ENCODE results near the gene CKAP4.

Gene CKAP4

DNA sequence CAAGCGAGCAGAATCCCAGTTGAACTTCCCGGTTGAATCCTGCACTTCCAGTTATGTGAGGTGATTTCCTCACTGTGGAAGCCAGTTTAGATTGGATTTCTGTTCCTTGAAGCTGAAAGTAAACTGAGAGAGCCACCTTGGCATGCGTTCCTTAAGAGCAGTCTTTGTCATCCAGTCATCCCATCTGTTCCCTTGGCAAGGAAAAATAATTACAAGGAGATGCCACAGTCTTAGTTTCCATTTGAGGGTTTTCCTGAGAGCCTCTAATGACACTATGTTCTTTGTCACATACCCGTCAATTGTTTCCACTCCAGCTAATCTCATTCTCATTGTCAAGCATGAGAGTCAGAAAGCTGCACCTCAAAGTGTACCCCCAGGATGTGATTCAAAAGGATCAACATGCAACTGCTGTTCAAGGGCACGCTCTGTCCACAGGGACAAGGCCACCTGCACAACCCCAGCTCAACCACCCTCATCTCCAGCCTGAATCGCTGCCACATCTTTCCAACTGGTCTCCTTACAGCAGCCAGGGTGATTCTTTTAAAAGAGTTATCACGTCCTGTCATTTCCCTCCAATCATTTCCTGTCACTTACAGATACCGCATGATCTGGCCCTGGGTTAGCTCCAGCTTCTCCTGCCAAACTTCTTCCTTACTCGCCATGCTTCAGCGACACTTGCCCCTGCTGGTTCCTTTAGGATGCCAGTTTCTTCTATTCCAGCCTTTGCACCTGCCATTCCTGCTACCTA is 36.7 kb upstream of the CKAP4 start:
- Histone ChIP-seq H2AFZ (ENCODE audit: low read length) (no peak overlapping the region), H3K4me3 (ENCODE audit: low read depth, low read length, poor library complexity, severe bottlenecking) (no peak overlapping the region), H3K79me2 (ENCODE audit: insufficient read depth, low read length) (no peaks in the 10 kb centered on the region), H3K36me3 (ENCODE audit: insufficient read depth, low read length) (no peaks in the 10 kb centered on the region), H4K20me1 (ENCODE audit: insufficient read depth, low read length) (no peaks in the 10 kb centered on the region), H3K9me2 (ENCODE audit: low read depth, low read length) (no peaks in the 10 kb centered on the region), H3K9ac (ENCODE audit: low read length) (no peak overlapping the region), H3F3A (ENCODE audit: insufficient read depth, low read length) (no peaks in the 10 kb centered on the region), H3K4me2 (ENCODE audit: low read length) (no peak overlapping the region), H3K9me3 (ENCODE audit: low read length) (no peaks in the 10 kb centered on the region), H3K4me1 (ENCODE audit: insufficient read depth, low read length, severe bottlenecking) (peaks cover 35% of the 10 kb centered on the region), H3K27ac (ENCODE audit: low read depth, low read length, poor library complexity, severe bottlenecking) (no peak overlapping the region), H3K27me3 (ENCODE audit: insufficient read depth, low read length) (no peaks in the 10 kb centered on the region)
- no peak for TF ChIP-seq EZH2 (IDR thresholded peaks at IDR 0.05; ENCODE audit: borderline replicate concordance, low read length)
- TF ChIP-seq, protein P1, sequence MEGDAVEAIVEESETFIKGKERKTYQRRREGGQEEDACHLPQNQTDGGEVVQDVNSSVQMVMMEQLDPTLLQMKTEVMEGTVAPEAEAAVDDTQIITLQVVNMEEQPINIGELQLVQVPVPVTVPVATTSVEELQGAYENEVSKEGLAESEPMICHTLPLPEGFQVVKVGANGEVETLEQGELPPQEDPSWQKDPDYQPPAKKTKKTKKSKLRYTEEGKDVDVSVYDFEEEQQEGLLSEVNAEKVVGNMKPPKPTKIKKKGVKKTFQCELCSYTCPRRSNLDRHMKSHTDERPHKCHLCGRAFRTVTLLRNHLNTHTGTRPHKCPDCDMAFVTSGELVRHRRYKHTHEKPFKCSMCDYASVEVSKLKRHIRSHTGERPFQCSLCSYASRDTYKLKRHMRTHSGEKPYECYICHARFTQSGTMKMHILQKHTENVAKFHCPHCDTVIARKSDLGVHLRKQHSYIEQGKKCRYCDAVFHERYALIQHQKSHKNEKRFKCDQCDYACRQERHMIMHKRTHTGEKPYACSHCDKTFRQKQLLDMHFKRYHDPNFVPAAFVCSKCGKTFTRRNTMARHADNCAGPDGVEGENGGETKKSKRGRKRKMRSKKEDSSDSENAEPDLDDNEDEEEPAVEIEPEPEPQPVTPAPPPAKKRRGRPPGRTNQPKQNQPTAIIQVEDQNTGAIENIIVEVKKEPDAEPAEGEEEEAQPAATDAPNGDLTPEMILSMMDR (IDR thresholded peaks at IDR 0.05; ENCODE audit: low read length): no peak

- no peak overlapping the region for H3K4me2 ChIP-seq (ENCODE audit: low read length)
- H3K4me1 ChIP-seq (ENCODE audit: insufficient read depth, low read length, severe bottlenecking): peaks cover 18% of the 10 kb centered on the region
Observed at GRCh38 chr12:106282457-106283097, 34.8 kb upstream of the CKAP4 start.

DNA sequence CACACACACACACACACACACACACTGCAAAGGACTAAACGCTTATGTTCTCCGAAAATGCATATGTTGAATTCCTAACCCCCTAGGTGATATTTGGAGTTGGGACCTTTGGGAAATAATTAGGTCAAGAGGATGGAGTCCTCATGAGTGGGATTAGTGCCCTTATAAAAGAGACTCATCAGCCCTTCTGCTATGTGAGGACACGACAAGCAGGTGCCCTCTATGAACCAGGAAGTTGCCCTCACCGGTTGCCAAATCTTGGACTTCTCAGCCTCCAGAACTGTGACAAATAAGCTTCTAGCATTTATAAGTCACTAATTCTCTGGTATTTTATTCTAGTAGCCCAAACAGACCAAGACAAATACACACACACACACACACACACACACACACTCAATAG is 34.0 kb upstream of the CKAP4 start:
- Histone ChIP-seq H3K9me3 (ENCODE audit: low read length) (no peaks in the 10 kb centered on the region), H2AFZ (ENCODE audit: low read length) (no peak overlapping the region), H3K4me1 (ENCODE audit: insufficient read depth, low read length, severe bottlenecking) (peaks cover 11% of the 10 kb centered on the region), H3K27me3 (ENCODE audit: insufficient read depth, low read length) (no peaks in the 10 kb centered on the region), H3F3A (ENCODE audit: insufficient read depth, low read length) (no peaks in the 10 kb centered on the region), H3K9me2 (ENCODE audit: low read depth, low read length) (no peaks in the 10 kb centered on the region), H3K4me3 (ENCODE audit: low read depth, low read length, poor library complexity, severe bottlenecking) (no peak overlapping the region), H3K4me2 (ENCODE audit: low read length) (no peak overlapping the region), H3K9ac (ENCODE audit: low read length) (no peak overlapping the region), H3K79me2 (ENCODE audit: insufficient read depth, low read length) (no peaks in the 10 kb centered on the region), H3K36me3 (ENCODE audit: insufficient read depth, low read length) (no peaks in the 10 kb centered on the region), H3K27ac (ENCODE audit: low read depth, low read length, poor library complexity, severe bottlenecking) (no peak overlapping the region), H4K20me1 (ENCODE audit: insufficient read depth, low read length) (no peaks in the 10 kb centered on the region)
- TF ChIP-seq, protein P1 (IDR thresholded peaks at IDR 0.05; ENCODE audit: low read length): no peak
- no peak for TF ChIP-seq EZH2 (IDR thresholded peaks at IDR 0.05; ENCODE audit: borderline replicate concordance, low read length)

More at GRCh38 chr12:106282457-106283097, 34.8 kb upstream of the CKAP4 start:
- Histone ChIP-seq H3K27me3 (ENCODE audit: insufficient read depth, low read length) (no peaks in the 10 kb centered on the region), H3K9me2 (ENCODE audit: low read depth, low read length) (no peaks in the 10 kb centered on the region), H3K9me3 (ENCODE audit: low read length) (no peaks in the 10 kb centered on the region), H2AFZ (ENCODE audit: low read length) (no peak overlapping the region), H3K4me3 (ENCODE audit: low read depth, low read length, poor library complexity, severe bottlenecking) (no peak overlapping the region), H3K9ac (ENCODE audit: low read length) (no peak overlapping the region), H3K79me2 (ENCODE audit: insufficient read depth, low read length) (no peaks in the 10 kb centered on the region), H3K36me3 (ENCODE audit: insufficient read depth, low read length) (no peaks in the 10 kb centered on the region), H3K27ac (ENCODE audit: low read depth, low read length, poor library complexity, severe bottlenecking) (no peak overlapping the region), H3F3A (ENCODE audit: insufficient read depth, low read length) (no peaks in the 10 kb centered on the region), H4K20me1 (ENCODE audit: insufficient read depth, low read length) (no peaks in the 10 kb centered on the region)
- no peak for TF ChIP-seq EZH2 (IDR thresholded peaks at IDR 0.05; ENCODE audit: borderline replicate concordance, low read length)
- TF ChIP-seq, protein P1 (IDR thresholded peaks at IDR 0.05; ENCODE audit: low read length): peak; percentile 53; the same call in 1 of the 2 replicates

Measured in OCI-LY1 (cell line).